GM19452 (cell line): ENCODE data around the gene MGME1.
"Not testable (repeated sequence)": the region's sequence is repeated elsewhere in the genome, so short reads cannot be mapped to it uniquely, and the experiment has no call there.

ENCODE experiments used
- ATAC-seq: cut with Tn5 transposase; IDR thresholded peaks from one replicate; pipeline ENCODE4 v1.9.1; 2021; ENCODE audit not compliant: unreplicated experiment

MGME1 gene

GRCh38 chr20:17959257-17959627 is 9.6 kb upstream of the MGME1 start:
- ATAC-seq = peak; percentile 37

DNA sequence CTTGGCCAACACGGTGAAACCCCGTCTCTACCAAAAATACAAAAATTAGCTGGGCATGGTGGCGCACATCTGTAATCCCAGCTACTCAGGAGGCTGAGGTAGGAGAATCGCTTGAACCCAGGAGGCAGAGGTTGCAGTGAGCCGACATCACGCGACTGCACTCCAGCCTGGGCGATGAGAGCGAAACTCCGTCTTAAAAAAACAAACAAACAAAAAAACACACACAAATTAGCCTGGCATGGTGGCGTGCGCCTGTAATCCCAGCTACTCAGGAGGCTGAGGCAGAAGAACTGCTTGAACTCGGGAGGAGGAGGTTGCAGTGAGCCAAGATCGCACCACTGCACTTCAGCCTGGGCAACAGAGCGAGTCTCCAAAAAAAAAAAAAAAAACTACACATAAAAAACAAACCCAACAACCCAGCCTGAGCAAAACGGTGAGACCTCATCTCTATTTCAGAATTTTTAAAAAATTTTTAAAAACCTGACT is 8.4 kb upstream of the MGME1 start:
- not testable (repeated sequence) for ATAC-seq

DNA sequence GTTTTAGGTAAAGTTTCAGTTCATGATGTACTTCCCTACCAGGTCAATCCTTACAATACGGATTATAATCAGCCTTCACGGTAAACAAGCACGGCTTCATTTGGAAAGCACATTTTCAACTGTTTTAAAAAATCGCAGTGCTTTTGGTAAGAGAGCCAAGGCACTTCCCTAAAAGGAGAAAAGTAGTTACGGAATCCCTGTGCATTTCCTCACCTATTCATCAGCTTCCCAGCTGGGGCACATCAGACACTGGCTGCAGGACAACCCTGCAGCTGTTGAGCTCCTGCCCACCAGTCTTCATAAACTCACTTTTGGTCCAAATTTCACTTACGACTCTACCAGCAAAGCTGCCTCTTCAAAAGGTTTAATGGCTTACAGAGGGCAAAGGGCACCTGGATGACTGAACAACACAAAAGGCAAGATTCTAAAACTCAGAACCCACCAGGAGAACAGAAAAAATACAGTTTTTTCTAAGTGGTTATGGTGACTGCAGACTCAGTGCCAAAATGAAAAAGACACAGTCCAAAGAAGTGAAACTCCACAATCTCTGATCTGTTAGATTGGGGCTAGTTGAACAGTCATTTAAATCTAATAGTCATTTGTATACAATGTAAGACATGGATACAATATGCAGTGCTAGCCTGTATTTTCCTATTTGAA is 7.8 kb upstream of the MGME1 start:
- ATAC-seq = no peak

DNA sequence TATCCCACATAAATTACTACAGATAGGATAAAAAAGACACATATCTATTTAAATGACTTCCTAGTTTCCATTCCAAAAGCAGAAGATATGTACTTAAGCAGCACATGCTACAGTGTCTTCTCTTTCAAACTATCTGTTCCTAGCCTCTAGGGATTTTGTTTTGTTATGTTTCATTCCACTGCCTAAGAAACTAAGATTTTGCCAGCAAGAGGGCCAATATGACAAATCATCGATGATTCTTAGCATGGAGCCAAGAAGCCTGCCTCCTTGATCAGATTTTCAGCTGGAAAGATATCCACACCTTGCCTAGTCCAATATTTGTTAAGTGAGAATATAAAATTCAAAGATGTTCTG is 7.3 kb upstream of the MGME1 start:
- ATAC-seq = no peak

DNA sequence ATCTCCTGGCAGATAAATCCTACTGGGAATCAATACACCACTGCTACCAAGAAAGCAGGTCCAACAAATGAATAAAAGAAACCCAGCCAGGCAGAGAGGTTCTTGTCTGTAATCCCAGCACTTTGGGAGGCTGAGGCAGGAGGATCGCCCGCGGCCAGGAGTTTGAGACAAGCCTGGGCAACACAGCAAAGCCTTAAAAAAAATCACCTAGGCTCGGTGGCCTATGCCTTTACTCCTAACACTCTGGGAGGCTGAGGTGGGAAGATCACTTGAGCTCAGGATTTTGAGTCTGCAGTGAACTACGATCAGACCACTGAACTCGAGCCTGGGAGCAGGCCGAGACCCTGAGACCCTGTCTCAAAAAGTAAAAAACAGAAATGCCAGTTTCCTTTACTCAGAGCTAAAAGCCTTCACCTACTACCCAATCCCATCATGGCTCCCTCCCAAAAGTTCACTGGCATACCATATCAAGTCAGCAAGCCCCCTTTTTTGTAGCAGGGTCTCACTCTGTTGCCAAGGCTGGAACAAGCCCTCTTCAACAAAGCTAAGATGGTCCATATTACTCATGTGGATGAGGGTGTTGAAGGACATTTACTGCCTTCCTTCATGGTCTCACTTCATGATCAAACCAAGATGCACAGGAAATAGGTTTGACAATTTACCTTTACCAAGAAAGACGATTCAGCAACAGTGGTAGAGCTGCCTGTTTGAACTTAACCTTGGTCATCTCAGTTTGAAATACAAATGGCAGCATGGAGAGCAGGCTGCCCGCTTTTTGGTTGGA is 5.5 kb upstream of the MGME1 start:
- ATAC-seq = no peak

GRCh38 chr20:17964073-17964472 is 4.7 kb upstream of the MGME1 start:
- ATAC-seq = no peak

GRCh38 chr20:17964632-17965031 is 4.2 kb upstream of the MGME1 start:
- no peak for ATAC-seq

- no peak for ATAC-seq
These were observed 3.6 kb upstream of the MGME1 start for GRCh38 chr20:17965042-17965697.

DNA sequence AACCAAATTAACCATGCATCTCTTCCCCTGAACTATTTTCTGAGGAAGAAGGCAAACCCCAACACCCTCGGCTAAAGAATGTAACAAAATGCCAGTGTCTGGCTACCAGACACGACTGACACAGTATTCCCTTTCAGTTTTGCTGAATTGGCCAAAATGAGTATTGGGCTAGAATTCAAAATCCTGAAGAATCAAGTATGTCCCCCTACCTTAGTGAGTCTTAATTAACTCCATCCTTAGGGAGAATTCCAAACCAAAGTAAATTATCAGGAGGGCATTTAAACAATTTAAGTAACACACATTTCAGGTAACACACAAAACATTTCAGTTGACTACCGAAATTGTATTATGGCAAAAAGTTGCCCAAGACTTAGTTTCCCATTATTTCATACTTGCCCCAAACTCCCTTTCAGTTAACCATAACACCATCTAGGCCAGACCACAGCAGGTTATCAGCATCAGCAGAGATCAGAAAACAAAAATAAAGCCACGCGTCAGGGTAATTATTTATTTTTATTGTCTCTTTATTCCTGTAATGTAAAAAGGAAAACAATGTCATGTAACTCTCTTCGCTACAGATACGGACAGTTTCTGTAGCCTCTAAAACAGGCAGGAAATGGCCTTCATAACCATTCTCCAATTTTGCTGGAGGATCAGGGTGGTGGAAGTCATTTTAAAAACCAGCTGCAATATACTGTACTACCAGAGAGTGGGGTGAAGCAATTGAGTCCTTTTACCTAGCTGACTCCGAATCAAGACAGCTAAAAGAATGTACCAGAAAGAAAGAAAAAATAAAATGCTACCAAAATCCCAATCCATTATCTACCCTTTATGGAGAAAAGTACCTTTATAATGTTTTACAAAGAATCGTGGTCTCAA is 2.1 kb upstream of the MGME1 start:
- ATAC-seq = no peak

- ATAC-seq = peak; percentile 1
These were observed 1.1 kb upstream of the MGME1 start for GRCh38 chr20:17967521-17968365.

DNA sequence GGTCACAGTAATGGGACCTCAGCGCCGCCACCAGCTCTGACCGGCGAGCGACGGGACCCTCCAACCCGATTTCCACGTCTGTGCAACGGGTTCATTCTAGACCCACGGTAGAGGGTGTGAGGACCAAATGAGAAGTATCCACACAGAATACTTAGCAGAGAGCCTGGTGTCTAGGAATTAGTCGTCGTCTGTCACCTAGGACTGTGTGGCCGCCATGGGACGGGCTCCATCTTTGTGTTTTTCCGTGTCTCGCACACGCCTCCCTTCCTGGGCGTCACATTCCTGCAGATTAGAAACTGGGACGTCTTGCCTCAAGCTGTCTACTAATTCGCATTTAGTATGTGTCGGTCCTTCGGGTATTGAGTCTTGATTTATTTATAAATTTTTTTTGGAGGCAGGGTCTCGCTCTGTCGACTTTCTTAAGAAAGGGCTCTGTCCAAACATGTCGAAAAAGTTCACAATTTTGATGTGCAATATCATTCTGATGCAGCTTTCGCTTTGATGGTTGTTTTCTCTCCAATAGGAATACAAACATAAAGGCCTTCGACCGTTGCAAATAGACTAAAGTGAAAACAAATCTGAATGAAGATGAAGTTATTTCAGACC is 563 bp downstream of the MGME1 start:
- ATAC-seq = peak; percentile 9

DNA sequence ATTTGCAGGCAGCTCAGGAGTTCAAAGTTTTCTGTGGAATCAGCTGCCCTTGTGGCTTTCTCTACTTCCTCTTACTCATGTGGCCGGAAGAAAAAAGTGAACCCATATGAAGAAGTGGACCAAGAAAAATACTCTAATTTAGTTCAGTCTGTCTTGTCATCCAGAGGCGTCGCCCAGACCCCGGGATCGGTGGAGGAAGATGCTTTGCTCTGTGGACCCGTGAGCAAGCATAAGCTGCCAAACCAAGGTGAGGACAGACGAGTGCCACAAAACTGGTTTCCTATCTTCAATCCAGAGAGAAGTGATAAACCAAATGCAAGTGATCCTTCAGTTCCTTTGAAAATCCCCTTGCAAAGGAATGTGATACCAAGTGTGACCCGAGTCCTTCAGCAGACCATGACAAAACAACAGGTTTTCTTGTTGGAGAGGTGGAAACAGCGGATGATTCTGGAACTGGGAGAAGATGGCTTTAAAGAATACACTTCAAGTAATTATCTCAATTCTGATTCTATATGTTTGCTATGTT is 1.1 kb downstream of the MGME1 start:
- no peak for ATAC-seq

- no peak for ATAC-seq
These were observed 2.6 kb downstream of the MGME1 start for GRCh38 chr20:17971300-17972013.

DNA sequence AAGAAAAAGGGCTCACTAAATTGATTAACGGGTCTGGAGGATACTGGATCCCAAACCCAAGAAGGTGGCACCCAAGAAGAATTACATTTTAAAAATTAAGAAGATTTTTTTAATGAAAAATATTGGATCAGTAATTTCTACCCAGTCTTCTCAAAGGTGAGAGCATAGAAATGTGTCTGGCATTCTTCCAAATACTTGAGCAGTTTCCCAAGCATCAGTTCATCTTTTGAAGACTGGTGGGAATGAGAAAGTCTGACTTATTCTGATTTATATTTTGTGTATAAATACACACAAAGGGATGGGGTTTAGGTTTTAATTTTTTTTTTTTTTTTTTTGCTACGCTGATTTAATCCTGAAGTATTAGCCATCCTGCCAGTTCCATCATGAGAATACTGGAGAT is 3.3 kb downstream of the MGME1 start:
- no peak for ATAC-seq

- ATAC-seq = no peak
These were observed 7.5 kb downstream of the MGME1 start for GRCh38 chr20:17976305-17976704.

- ATAC-seq = no peak
These were observed 16.7 kb downstream of the MGME1 start for GRCh38 chr20:17985388-17986018.

DNA sequence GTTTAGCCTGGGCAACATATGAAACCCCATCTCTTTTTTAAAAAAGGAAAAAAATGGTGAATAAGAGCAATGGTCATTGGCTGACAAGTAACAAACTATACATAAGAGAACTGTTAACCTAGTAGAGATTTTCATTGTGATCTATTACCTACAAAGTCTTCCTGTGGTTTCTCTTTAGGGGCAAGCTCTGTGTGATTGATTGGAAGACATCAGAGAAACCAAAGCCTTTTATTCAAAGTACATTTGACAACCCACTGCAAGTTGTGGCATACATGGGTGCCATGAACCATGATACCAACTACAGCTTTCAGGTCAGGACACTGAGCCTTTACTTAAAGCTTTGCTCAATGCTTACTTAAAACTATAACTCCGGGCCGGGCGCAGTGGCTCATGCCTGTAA is 19.2 kb downstream of the MGME1 start:
- ATAC-seq = no peak

DNA sequence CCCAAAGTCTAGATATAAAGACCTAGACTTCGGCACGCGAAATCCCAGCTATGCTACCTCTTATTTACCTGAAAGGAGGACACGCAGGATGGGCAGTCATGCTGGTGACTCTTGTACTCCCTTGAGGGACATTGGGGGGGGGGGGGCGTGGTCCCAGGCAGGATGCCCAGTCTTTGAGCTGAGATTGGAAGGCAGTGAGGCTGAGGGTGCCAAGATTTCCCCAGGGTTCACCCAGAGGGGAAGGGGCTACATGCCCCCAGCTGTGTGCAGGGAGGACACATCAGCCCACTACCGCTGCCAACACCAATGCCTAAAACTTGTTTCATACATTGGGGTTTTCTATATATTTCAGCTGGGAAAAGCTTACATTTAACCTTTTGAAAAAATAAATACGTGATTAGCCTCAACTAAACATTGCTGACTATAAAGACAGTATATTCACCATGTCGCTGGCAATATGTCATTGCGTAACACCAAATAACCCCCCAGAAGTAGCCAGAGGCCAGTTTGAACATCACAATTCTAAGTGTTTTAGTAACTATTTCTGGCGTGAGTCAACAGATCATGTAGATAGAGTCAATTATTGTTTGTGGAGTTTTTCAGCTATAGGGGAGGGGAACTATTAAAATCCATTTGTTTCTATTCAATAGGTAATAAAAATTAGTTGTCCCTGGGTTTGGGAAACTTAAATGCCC is 21.6 kb downstream of the MGME1 start:
- ATAC-seq = no peak
